IgD-negative memory B cell (primary cell): ENCODE measurements around the gene TSPAN33. TPM values are rescaled to one million over a fixed set of nuclear protein-coding genes. Genes with fewer than 3 reads are reported as not detected.
A peak's percentile ranks its signal among the peaks of the same experiment; 100 is the strongest.
"Not testable (repeated sequence)": the region's sequence is repeated elsewhere in the genome, so short reads cannot be mapped to it uniquely, and the experiment has no call there.

ENCODE experiments used
- H3K27ac Mint-ChIP-seq, 3 donors: one replicate each; pipeline ENCODE4 v1.8.0; 2020 to 2022; ENCODE audit warnings: mild to moderate bottlenecking in 3 of 3, mixed read lengths in 3 of 3, moderate library complexity in 1 of 3
- H3K27me3 Mint-ChIP-seq: one replicate; pipeline ENCODE4 v1.8.0; 2021; ENCODE audit warnings: mixed read lengths
- H3K36me3 Mint-ChIP-seq: one replicate; pipeline ENCODE4 v1.8.0; 2020; ENCODE audit warnings: mild to moderate bottlenecking, mixed read lengths
- H3K4me1 Mint-ChIP-seq, 3 donors: one replicate each; pipeline ENCODE4 v1.8.0; 2020 to 2022; ENCODE audit warnings: mixed read lengths in 3 of 3, mild to moderate bottlenecking in 1 of 3
- H3K4me3 Mint-ChIP-seq, 4 donors: one replicate each; pipeline ENCODE4 v1.8.0; 2020 to 2022; ENCODE audit warnings: mild to moderate bottlenecking in 4 of 4, mixed read lengths in 4 of 4, moderate library complexity in 3 of 4
- H3K9me3 Mint-ChIP-seq, 3 donors: one replicate each; pipeline ENCODE4 v1.8.0; 2020 to 2021; ENCODE audit warnings: mixed read lengths in 3 of 3, mild to moderate bottlenecking in 1 of 3
- polyA plus RNA-seq: library from polyadenylated mRNA; unstranded; fragments of 300-500 nt; fragmentation: Illumina TruSeq; gene quantifications from one replicate; pipeline ENCODE4 v1.2.3, GENCODE V29; 2021

TSPAN33 gene
- polyA plus RNA-seq, 1 donor from 2014 or later = 55.0 TPM

DNA sequence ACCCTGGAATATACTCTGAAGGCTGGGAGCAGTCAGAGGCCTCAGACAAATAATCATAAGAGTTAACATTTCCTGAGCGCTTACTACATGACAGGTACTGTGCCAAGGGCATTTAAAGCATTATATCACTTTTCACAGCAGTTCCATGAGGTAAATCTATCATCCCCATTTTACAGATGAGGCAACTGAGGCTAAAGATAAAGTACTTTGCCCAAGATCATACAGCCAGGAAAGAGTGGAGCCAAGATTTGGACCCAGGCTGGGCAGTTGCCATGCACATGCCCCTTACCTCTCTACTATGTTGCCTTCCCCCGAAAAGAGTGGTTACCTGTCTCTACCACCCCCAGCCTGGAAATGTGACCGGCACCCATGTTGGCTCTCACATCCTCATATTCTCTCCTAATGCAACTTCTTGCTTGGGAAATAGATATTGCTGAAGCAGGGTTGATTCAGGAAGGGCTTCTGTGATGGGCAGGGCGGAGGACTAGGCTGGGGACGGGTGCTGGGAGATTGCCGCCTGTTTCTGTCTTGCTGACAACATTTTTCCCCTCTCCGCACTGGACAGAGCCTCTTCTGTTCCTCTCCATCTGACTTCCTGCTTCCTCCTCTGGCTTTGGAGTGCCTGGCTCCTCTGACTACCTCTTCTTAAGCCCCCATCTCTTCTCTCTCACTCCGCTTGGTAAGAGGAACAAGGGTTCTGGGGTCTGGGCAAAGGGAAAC, 57.7 kb downstream of the TSPAN33 start:
- H3K27me3 Mint-ChIP-seq = peaks cover 3% of the 10 kb centered on the region
- H3K9me3 Mint-ChIP-seq = no peaks in the 10 kb centered on the region
- no peak overlapping the region for H3K27ac Mint-ChIP-seq

DNA sequence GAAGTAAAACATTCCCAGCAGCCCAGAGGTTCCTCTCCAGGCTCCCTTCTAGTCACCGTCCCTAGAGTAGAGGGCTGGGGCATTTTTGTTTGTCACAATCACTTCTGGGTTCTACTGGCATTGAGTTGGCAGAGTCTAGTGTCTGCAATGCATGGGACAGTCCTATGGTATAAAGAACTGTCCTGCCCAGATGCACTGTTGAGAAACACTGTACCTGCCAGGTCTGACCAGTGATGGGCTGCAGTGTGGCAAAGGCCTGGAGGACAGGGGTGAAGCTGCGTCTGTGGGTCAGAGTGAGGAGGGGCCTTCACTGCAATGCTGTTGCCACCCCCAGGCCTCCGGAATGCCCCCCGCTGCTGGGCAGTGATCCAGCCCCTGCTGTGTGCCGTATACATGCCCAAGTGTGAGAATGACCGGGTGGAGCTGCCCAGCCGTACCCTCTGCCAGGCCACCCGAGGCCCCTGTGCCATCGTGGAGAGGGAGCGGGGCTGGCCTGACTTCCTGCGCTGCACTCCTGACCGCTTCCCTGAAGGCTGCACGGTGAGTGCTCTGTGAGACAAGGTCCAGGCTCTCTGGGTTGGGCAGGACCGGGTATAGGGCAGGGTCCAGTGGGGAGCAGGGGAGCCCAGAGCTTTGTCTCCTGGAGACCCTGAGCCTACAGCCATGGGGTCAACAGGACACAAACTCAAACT, 58.7 kb downstream of the TSPAN33 start:
- peaks cover 3% of the 10 kb centered on the region for H3K27me3 Mint-ChIP-seq
- no peaks in the 10 kb centered on the region for H3K9me3 Mint-ChIP-seq
- no peaks in the 10 kb centered on the region for H3K36me3 Mint-ChIP-seq
- peaks cover 3 to 4% (median 4%) of the 10 kb centered on the region in 3 donors for H3K4me1 Mint-ChIP-seq
- H3K27ac Mint-ChIP-seq = no peak overlapping the region
- H3K4me3 Mint-ChIP-seq = no peak overlapping the region

More for the DNA sequence above, 57.7 kb downstream of the TSPAN33 start:
- no peaks in the 10 kb centered on the region for H3K36me3 Mint-ChIP-seq
- peaks cover 3 to 5% (median 4%) of the 10 kb centered on the region in 3 donors for H3K4me1 Mint-ChIP-seq
- H3K4me3 Mint-ChIP-seq = no peak overlapping the region

DNA sequence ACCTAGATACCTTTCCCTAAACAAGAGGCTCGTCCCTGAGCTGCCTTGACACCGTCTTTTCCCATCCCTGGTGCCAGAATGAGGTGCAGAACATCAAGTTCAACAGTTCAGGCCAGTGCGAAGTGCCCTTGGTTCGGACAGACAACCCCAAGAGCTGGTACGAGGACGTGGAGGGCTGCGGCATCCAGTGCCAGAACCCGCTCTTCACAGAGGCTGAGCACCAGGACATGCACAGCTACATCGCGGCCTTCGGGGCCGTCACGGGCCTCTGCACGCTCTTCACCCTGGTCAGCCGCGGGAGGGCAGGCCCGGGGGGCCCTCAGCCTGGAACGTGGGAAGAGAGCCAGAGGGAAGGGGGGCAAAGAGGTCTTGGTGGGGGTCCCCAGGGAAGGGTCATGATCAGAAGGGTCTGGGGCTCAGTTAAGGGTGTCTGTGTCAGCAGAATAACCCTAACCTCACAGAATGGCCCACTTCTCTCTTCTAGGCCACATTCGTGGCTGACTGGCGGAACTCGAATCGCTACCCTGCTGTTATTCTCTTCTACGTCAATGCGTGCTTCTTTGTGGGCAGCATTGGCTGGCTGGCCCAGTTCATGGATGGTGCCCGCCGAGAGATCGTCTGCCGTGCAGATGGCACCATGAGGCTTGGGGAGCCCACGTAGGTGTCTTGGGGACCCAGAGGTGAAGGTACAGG, 60.8 kb downstream of the TSPAN33 start:
- H3K27ac Mint-ChIP-seq = peak overlapping the region in 2 of 3 donors; percentile 40 to 65

DNA sequence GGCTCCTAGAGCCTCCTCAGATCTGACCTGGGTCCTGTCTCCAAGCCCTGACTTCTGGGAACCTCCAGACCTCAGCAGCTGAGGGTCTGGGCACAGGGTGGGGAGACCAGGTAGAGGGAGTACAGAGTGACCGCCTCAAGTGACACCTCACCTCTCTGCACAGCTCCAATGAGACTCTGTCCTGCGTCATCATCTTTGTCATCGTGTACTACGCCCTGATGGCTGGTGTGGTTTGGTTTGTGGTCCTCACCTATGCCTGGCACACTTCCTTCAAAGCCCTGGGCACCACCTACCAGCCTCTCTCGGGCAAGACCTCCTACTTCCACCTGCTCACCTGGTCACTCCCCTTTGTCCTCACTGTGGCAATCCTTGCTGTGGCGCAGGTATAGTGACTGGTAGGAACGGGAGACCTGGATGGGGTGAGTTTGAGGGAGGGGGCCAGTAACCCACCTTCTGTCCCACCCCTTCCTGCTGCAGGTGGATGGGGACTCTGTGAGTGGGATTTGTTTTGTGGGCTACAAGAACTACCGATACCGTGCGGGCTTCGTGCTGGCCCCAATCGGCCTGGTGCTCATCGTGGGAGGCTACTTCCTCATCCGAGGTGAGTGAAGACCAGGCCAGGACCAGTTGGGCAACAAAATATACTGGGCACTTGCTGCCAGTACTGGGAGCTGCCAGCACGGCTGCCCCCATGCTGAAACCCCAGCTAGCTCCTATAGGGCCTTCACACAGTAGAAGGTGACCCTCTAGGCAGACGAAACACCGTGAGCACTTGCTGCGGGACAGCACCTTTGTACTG, 61.7 kb downstream of the TSPAN33 start:
- Mint-ChIP-seq H3K4me1 (peaks cover 4 to 7% (median 4%) of the 10 kb centered on the region in 3 donors), H3K27ac (peak overlapping the region in 2 of 3 donors; percentile 40 to 65), H3K4me3 (peak overlapping the region in 1 of 4 donors; percentile 27), H3K9me3 (no peaks in the 10 kb centered on the region), H3K36me3 (no peaks in the 10 kb centered on the region), H3K27me3 (peaks cover 3% of the 10 kb centered on the region)

More for the DNA sequence above, 60.8 kb downstream of the TSPAN33 start:
- Mint-ChIP-seq H3K4me1 (peaks cover 4% of the 10 kb centered on the region in 3 donors), H3K4me3 (peak overlapping the region in 3 of 4 donors; percentile 8 to 67 (median 56)), H3K36me3 (no peaks in the 10 kb centered on the region), H3K27me3 (peaks cover 3% of the 10 kb centered on the region), H3K9me3 (no peaks in the 10 kb centered on the region)

DNA sequence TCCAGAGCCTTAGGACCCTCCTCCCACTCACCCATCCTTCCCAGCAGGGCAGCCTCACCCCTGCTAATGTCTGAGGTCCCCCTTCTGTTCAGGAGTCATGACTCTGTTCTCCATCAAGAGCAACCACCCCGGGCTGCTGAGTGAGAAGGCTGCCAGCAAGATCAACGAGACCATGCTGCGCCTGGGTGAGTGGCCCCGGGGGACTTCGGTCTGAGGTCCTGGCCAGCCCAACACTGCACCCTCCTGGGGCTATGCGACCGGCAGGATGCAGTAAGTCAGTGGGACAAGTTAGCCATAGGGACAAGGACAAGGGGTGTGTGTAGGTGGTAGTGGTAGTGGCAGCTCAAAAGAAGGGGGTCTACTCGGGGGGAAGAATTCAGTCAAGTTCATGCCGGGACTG, 64.2 kb downstream of the TSPAN33 start:
- Mint-ChIP-seq H3K27me3 (peaks cover 3% of the 10 kb centered on the region), H3K9me3 (no peaks in the 10 kb centered on the region), H3K4me1 (peaks cover 4 to 7% (median 4%) of the 10 kb centered on the region in 3 donors), H3K4me3 (no peak overlapping the region), H3K27ac (no peak overlapping the region), H3K36me3 (no peaks in the 10 kb centered on the region)

DNA sequence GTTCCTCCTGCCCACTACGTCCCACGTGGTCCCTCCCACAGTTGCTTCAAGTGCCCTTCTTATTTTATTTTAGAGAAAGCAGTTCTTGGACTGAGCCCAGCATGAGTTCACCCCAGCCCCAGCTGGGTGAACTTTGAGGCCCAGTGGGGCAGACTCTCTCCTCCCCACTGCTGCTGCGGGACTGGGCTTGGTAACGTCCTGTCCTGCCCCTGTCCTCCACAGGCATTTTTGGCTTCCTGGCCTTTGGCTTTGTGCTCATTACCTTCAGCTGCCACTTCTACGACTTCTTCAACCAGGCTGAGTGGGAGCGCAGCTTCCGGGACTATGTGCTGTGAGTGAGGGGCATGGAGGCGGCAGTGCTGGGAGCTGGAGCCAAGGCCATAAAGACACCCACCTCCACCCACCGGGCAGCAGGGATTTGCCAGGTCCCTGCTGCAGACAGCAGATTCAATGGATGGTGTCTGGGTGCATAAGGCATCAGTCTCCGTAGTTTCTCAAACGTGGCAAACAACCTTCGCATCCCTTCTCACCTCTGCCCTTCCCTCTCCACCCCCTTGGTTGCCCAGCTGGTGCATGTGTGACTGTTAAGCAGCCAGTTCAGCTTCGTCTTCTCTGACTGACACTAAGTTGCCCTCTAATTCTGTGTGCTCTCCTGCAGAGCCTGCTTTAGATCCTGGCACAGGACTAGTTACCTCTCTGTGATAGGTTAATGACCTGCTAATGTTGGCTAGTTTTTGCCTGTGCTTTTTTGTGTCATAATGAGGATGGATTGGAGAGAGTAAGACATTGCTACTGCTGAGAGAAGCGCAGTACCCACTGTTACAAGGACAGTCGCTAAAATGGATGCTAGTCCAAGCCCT, 64.8 kb downstream of the TSPAN33 start:
- Mint-ChIP-seq H3K27me3 (peaks cover 3% of the 10 kb centered on the region), H3K36me3 (no peaks in the 10 kb centered on the region), H3K9me3 (no peaks in the 10 kb centered on the region), H3K4me1 (peaks cover 4 to 7% (median 4%) of the 10 kb centered on the region in 3 donors), H3K27ac (no peak overlapping the region), H3K4me3 (no peak overlapping the region)

DNA sequence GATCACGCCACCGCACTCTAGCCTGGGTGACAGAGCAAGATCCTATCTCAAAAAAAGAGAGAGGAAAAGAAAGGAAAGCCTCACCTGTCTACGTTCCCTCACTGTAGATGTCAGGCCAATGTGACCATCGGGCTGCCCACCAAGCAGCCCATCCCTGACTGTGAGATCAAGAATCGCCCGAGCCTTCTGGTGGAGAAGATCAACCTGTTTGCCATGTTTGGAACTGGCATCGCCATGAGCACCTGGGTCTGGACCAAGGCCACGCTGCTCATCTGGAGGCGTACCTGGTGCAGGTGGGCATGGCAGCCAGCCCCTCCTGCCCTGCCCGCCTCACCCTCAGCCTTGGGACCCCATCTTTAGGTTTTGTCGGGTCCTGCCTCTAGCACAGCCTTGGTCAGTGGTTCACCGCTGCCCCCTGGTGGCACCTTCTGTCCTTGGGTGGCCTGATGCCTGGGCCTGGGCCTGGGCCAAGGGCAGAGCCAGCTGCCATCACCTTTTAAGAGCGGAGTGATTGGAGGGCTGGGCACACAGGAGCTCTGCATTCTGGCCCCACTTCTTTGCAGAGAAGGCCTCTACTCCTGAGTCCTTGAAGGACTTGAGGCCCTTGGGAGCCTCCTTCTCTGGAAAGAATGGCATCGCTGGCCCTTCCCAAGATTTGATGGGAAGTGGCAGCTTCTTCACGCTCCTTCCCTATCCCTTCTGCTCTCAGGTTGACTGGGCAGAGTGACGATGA, 65.9 kb downstream of the TSPAN33 start:
- Mint-ChIP-seq H3K4me3 (no peak overlapping the region), H3K9me3 (no peaks in the 10 kb centered on the region), H3K27ac (peak overlapping the region in 1 of 3 donors; percentile 47), H3K27me3 (peaks cover 2% of the 10 kb centered on the region), H3K36me3 (no peaks in the 10 kb centered on the region), H3K4me1 (peaks cover 2 to 7% (median 3%) of the 10 kb centered on the region in 3 donors)

DNA sequence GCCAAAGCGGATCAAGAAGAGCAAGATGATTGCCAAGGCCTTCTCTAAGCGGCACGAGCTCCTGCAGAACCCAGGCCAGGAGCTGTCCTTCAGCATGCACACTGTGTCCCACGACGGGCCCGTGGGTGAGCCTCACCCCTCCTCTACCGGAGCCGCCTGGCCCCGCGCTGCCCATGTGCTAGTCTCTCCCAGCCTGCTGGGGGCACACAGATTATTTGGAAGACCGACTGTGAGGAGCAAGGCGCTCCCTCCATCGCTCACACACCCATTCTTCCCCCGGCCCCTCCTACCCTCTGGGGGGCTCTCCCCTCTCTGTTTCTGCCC, 66.4 kb downstream of the TSPAN33 start:
- peak overlapping the region in 1 of 3 donors; percentile 47 for H3K27ac Mint-ChIP-seq
- peaks cover 0 to 5% (median 0%) of the 10 kb centered on the region in 3 donors for H3K4me1 Mint-ChIP-seq
- no peaks in the 10 kb centered on the region for H3K27me3 Mint-ChIP-seq
- no peaks in the 10 kb centered on the region for H3K36me3 Mint-ChIP-seq
- no peaks in the 10 kb centered on the region for H3K9me3 Mint-ChIP-seq
- H3K4me3 Mint-ChIP-seq = peak overlapping the region in 1 of 4 donors; percentile 63

DNA sequence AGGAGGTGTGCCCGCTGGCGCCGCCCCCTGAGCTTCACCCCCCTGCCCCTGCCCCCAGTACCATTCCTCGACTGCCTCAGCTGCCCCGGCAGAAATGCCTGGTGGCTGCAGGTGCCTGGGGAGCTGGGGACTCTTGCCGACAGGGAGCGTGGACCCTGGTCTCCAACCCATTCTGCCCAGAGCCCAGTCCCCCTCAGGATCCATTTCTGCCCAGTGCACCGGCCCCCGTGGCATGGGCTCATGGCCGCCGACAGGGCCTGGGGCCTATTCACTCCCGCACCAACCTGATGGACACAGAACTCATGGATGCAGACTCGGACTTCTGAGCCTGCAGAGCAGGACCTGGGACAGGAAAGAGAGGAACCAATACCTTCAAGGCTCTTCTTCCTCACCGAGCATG, 67.6 kb downstream of the TSPAN33 start:
- Mint-ChIP-seq H3K4me3 (no peak overlapping the region), H3K27ac (no peak overlapping the region), H3K4me1 (peaks cover 0 to 4% (median 0%) of the 10 kb centered on the region in 3 donors), H3K36me3 (no peaks in the 10 kb centered on the region), H3K9me3 (no peaks in the 10 kb centered on the region), H3K27me3 (no peaks in the 10 kb centered on the region)

DNA sequence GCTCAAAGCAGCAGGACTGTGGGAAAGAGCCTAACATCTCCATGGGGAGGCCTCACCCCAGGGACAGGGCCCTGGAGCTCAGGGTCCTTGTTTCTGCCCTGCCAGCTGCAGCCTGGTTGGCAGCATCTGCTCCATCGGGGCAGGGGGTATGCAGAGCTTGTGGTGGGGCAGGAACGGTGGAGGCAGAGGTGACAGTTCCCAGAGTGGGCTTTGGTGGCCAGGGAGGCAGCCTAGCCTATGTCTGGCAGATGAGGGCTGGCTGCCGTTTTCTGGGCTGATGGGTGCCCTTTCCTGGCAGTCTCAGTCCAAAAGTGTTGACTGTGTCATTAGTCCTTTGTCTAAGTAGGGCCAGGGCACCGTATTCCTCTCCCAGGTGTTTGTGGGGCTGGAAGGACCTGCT, 68.1 kb downstream of the TSPAN33 start:
- no peaks in the 10 kb centered on the region for H3K36me3 Mint-ChIP-seq
- H3K27ac Mint-ChIP-seq = no peak overlapping the region
- no peak overlapping the region for H3K4me3 Mint-ChIP-seq
- no peaks in the 10 kb centered on the region for H3K27me3 Mint-ChIP-seq
- peaks cover 0 to 4% (median 0%) of the 10 kb centered on the region in 3 donors for H3K4me1 Mint-ChIP-seq
- no peaks in the 10 kb centered on the region for H3K9me3 Mint-ChIP-seq

DNA sequence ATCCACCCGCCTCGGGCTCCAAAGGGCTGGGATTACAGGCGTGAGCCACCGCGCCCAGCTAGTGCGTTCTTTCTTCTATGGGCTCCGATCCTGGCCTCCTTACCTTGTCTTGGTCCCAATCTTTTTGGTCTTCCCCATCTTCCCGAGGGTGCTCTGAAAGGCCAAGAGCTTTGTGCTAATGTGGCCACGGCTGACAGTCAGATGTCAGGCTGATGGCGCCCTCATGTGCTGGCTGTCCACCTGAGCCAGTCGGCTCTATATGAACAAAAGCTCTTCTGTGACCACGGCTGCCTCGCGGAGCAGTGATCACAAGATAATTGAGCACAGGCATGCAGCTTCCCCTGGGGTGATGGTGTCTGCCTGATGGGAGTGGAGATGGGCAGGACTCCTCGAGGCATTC, 69.3 kb downstream of the TSPAN33 start:
- H3K36me3 Mint-ChIP-seq = no peaks in the 10 kb centered on the region
- no peaks in the 10 kb centered on the region for H3K27me3 Mint-ChIP-seq
- H3K4me3 Mint-ChIP-seq = no peak overlapping the region
- H3K27ac Mint-ChIP-seq = peak overlapping the region in 1 of 3 donors; percentile 24
- peaks cover 0 to 4% (median 0%) of the 10 kb centered on the region in 3 donors for H3K4me1 Mint-ChIP-seq
- H3K9me3 Mint-ChIP-seq = no peaks in the 10 kb centered on the region

DNA sequence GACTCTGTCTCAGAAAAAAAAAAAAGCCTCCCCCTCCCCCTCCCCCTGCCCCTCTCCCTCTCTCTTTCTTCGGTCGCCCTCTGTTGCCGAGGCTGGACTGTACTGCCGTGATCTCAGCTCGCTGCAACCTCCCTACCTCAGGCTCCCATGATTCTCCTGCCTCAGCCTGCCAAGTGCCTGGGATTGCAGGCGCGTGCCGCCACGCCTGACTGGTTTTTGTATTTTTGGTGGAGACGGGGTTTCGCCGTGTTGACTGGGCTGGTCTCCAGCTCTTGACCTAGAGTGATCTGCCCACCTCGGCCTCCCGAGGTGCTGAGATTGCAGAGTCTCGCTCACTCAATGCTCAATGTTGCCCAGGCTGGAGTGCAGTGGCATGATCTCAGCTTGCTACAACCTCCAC, 71.2 kb downstream of the TSPAN33 start:
- not testable (repeated sequence) for H3K4me1 Mint-ChIP-seq, H3K9me3 Mint-ChIP-seq, H3K36me3 Mint-ChIP-seq, H3K4me3 Mint-ChIP-seq, H3K27me3 Mint-ChIP-seq, H3K27ac Mint-ChIP-seq

DNA sequence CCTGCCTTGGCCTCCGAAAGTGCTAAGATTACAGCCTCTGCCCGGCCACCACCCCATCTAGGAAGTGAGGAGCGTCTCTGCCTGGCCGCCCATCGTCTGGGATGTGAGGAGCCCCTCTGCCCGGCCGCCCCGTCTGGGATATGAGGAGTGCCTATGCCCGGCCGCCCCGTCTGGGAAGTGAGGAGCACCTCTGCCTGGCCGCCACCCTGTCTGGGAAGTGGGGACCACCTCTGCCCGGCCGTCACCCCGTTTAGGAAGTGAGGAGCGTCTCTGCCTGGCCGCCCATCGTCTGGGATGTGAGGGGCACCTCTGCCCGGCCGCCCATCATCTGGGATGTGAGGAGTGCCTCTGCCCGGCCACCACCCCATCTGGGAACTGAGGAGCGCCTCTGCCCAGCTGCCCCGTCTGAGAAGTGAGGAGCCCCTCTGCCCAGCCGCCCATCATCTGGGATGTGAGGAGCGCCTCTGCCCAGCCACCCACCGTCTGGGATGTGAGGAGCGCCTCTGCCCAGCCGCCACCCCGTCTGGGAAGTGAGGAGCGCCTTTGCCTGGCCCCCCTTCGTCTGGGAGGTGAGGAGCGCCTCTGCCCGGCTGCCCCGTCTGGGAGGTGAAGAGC, 71.7 kb downstream of the TSPAN33 start:
- H3K4me1 Mint-ChIP-seq, H3K4me3 Mint-ChIP-seq, H3K27me3 Mint-ChIP-seq, H3K27ac Mint-ChIP-seq, H3K9me3 Mint-ChIP-seq, H3K36me3 Mint-ChIP-seq: not testable (repeated sequence)
